Breast epithelium (tissue), 3 donors: ENCODE data around the gene GPR137B.

Experiments used
- POLR2A ChIP-seq: fragments of 450-650 bp; IDR thresholded peaks from one replicate; pipeline ENCODE4 v1.6.1; 2016; ENCODE audit warnings: antibody characterized with exemption, mild to moderate bottlenecking, moderate library complexity
- POLR2AphosphoS5 ChIP-seq, 3 donors: sonication (generic); formaldehyde crosslinking; IDR thresholded peaks; one replicate each; pipeline ENCODE4 v1.6.1; 2017; ENCODE audit warnings: antibody characterized with exemption in 3 of 3
- TF ChIP-seq, protein P1 (sequence below), 3 donors: fragments of 450-650 bp; IDR thresholded peaks; one replicate each; pipeline ENCODE4 v1.5.1; 2016 to 2017; ENCODE audit warnings: antibody characterized with exemption in 3 of 3, mild to moderate bottlenecking in 3 of 3, moderate library complexity in 3 of 3

GRCh38 chr1:236222632-236223031 is 80.3 kb downstream of the GPR137B start:
- TF ChIP-seq POLR2AphosphoS5 (IDR thresholded peaks at IDR 0.05) (no peak), POLR2A (no peak)
- TF ChIP-seq, protein P1, sequence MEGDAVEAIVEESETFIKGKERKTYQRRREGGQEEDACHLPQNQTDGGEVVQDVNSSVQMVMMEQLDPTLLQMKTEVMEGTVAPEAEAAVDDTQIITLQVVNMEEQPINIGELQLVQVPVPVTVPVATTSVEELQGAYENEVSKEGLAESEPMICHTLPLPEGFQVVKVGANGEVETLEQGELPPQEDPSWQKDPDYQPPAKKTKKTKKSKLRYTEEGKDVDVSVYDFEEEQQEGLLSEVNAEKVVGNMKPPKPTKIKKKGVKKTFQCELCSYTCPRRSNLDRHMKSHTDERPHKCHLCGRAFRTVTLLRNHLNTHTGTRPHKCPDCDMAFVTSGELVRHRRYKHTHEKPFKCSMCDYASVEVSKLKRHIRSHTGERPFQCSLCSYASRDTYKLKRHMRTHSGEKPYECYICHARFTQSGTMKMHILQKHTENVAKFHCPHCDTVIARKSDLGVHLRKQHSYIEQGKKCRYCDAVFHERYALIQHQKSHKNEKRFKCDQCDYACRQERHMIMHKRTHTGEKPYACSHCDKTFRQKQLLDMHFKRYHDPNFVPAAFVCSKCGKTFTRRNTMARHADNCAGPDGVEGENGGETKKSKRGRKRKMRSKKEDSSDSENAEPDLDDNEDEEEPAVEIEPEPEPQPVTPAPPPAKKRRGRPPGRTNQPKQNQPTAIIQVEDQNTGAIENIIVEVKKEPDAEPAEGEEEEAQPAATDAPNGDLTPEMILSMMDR (IDR thresholded peaks at IDR 0.05): no peak
